ENCODE measurements around the gene HLA-A. TPM values are rescaled to one million over a fixed set of nuclear protein-coding genes. Genes with fewer than 3 reads are reported as not detected.
A peak's percentile ranks its signal among the peaks of the same experiment; 100 is the strongest.

The HLA-A gene
- total RNA-seq, 1 donor from 2014 or later: 526 TPM

GRCh38 chr6:29986179-29986781, 43.9 kb downstream of the HLA-A start:
- no peak for DNase-seq (ENCODE audit: low spot score)

DNA sequence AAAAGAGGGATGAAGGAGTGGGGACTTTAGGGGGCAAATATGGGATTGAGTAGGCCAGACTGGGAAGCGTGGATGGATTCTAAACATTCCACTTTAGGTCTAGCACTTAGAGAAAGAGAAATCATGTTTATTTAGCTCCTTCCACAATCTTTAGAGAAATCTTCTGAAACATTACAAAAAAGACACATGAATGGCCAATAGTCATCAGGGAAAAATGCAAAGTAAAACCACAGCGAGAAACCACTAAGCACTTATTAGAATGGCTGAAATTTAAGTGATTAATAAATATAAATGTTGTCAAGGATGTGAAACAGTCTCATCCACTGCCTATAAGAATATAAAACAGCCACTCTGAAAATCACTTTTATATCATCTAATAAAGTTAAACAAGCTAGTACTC, 46.9 kb downstream of the HLA-A start:
- no peak for DNase-seq (ENCODE audit: low spot score)

GRCh38 chr6:29990931-29991330, 48.6 kb downstream of the HLA-A start:
- no peak for DNase-seq (ENCODE audit: low spot score)

DNA sequence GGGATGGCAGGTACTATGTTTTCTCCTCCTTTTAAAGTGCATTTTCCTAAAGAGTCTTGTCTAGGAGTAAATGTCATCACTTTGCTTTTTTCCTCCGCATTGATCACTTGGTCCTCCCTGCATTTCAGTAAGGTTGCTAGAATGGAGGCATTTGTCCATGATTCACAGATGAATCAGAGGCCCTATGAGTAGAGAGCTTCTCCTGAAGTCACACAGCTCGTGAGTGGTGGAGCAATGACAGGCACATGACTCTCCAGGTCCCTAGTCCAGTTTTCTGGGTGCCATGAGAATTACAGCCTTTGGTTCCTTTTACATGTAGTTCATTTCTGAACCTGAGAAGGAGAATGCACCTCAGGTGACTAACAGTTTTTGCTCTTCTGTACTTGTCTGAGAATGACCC, 50.5 kb downstream of the HLA-A start:
- DNase-seq (ENCODE audit: low spot score): no peak

GRCh38 chr6:29994826-29995225, 52.5 kb downstream of the HLA-A start:
- peak; percentile 35 for DNase-seq (ENCODE audit: low spot score)

DNA sequence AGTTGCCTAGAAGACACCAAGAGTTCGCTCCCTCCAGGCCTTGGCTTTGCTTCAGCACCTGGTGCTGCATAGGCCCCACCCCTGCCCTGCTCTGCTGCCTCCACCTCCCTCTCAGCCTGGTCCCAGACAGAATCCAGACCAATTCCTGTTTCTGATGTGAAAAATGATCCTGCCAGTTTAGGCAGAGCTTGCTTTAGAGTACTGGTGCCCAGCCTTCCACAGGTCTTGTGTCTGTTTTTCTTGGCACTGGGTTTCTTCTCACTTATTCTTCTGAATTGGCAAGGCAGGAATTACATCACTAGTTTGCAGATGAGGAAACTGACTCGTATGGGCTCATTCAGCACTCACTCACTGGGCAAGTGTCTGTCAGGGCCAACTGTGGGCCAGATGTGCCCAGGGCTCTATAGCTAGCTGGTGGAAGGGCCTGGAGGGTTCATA, 53.0 kb downstream of the HLA-A start:
- peak; percentile 51 for DNase-seq (ENCODE audit: low spot score)

Other genes starting within 250 kb of the HLA-A start
- 66.5 TPM for gene HLA-F, start 219.1 kb upstream of the HLA-A start, total RNA-seq
- not detected for gene HLA-G, start 114.7 kb upstream of the HLA-A start, total RNA-seq
- 21.1 TPM for gene POLR1H, start 118.7 kb downstream of the HLA-A start, total RNA-seq
- gene PPP1R11, start 124.7 kb downstream of the HLA-A start, total RNA-seq: 41.1 TPM
- not detected for gene RNF39, start 133.2 kb downstream of the HLA-A start, total RNA-seq
- gene TRIM31, start 170.6 kb downstream of the HLA-A start, total RNA-seq: not detected
- not detected for gene TRIM40, start 193.6 kb downstream of the HLA-A start, total RNA-seq
- gene TRIM10, start 218.7 kb downstream of the HLA-A start, total RNA-seq: not detected
- gene TRIM15, start 221.0 kb downstream of the HLA-A start, total RNA-seq: not detected

Data from mesenteric fat pad (tissue), 1 donor.